GM23338 (cell line): Measurements from ENCODE around the gene BATF3.

Experiments used
- CTCF ChIP-seq, 2 experiments: fragments of 200-600 bp in 1 of 2; sonication (generic) in 1 of 2; conservative IDR thresholded peaks; 2 replicates each; pipeline versions ENCODE4 v1.5.1 to v1.6.1; 2016 to 2017; ENCODE audit warnings: antibody characterized with exemption in 2 of 2, low read depth in 2 of 2, mild to moderate bottlenecking in 2 of 2, moderate library complexity in 1 of 2
- EZH2phosphoT487 ChIP-seq: fragments of 200-600 bp; sonication (generic); IDR thresholded peaks from one replicate; pipeline ENCODE4 v1.8.1; 2018; ENCODE audit warnings: antibody characterized with exemption; ENCODE audit not compliant: unreplicated experiment
- REST ChIP-seq: IDR thresholded peaks from one replicate; pipeline ENCODE4 v1.6.1; 2018; ENCODE audit warnings: antibody characterized with exemption; ENCODE audit not compliant: unreplicated experiment

GRCh38 chr1:212677136-212677535 is 22.5 kb downstream of the BATF3 start:
- TF ChIP-seq REST (no peak), CTCF (conservative IDR thresholded peaks at IDR 0.05; ENCODE audit: low read depth in 2 of 2) (peak in 1 of 2 experiments; percentile 39; a peak in 2 of 4 replicates), EZH2phosphoT487 (no peak)
